Measurements from ENCODE around the gene CLEC20A. TPM values are rescaled to one million over a fixed set of nuclear protein-coding genes. Genes with fewer than 3 reads are reported as not detected.

Gene CLEC20A
- total and polyA plus RNA-seq, 2 experiments from 2014 or later = not detected

- no peaks in the 10 kb centered on the region for H3K79me2 ChIP-seq
- WGBS (ENCODE audit: low lambda C conversion rate, missing lambda C conversion rate) = 90% methylated on average over 11 of the region's 16 CpGs
- no peak for DNase-seq (ENCODE audit: low spot score)
- H4K20me1 ChIP-seq (ENCODE audit: insufficient read depth, poor library complexity, severe bottlenecking) = no peaks in the 10 kb centered on the region
- no peak overlapping the region for H3K4me2 ChIP-seq
- no peaks in the 10 kb centered on the region for H3K36me3 ChIP-seq (replicated peaks; ENCODE audit: insufficient read depth, low read depth)
- no peak overlapping the region for H2AFZ ChIP-seq
- H3K9me2 ChIP-seq (replicated peaks; ENCODE audit: insufficient read depth) = no peaks in the 10 kb centered on the region
- no peaks in the 10 kb centered on the region for H3K27me3 ChIP-seq
- no peaks in the 10 kb centered on the region for H3K9me3 ChIP-seq (ENCODE audit: low read depth)
- no peak for TF ChIP-seq EZH2phosphoT487 (IDR thresholded peaks at IDR 0.05; ENCODE audit: low read depth, severe bottlenecking, unreplicated experiment)
- no peak for TF ChIP-seq EZH2 (IDR thresholded peaks at IDR 0.05; ENCODE audit: borderline replicate concordance)
- TF ChIP-seq CTCF (IDR thresholded peaks at IDR 0.05; ENCODE audit: poor library complexity) = no peak
- H3K27ac ChIP-seq = no peak overlapping the region
- no peak overlapping the region for H3K4me3 ChIP-seq
- H3K4me1 ChIP-seq (ENCODE audit: insufficient read depth) = no peaks in the 10 kb centered on the region
These were observed 889 bp downstream of the CLEC20A start for GRCh38 chr1:178495741-178496409.

- no peak overlapping the region for H3K4me2 ChIP-seq
- 100% methylated on average over 1 of the region's 1 CpG for WGBS (ENCODE audit: low lambda C conversion rate, missing lambda C conversion rate)
- no peaks in the 10 kb centered on the region for H3K27me3 ChIP-seq
- no peaks in the 10 kb centered on the region for H3K4me1 ChIP-seq (ENCODE audit: insufficient read depth)
- DNase-seq (ENCODE audit: low spot score) = no peak
- no peak overlapping the region for H2AFZ ChIP-seq
- H3K79me2 ChIP-seq = no peaks in the 10 kb centered on the region
- H3K27ac ChIP-seq = no peak overlapping the region
- no peak overlapping the region for H3K4me3 ChIP-seq
- TF ChIP-seq CTCF (IDR thresholded peaks at IDR 0.05; ENCODE audit: poor library complexity) = no peak
- TF ChIP-seq EZH2phosphoT487 (IDR thresholded peaks at IDR 0.05; ENCODE audit: low read depth, severe bottlenecking, unreplicated experiment) = no peak
- no peak for TF ChIP-seq EZH2 (IDR thresholded peaks at IDR 0.05; ENCODE audit: borderline replicate concordance)
- no peaks in the 10 kb centered on the region for H3K36me3 ChIP-seq (replicated peaks; ENCODE audit: insufficient read depth, low read depth)
- H3K9me3 ChIP-seq (ENCODE audit: low read depth) = no peaks in the 10 kb centered on the region
- H4K20me1 ChIP-seq (ENCODE audit: insufficient read depth, poor library complexity, severe bottlenecking) = no peaks in the 10 kb centered on the region
- H3K9me2 ChIP-seq (replicated peaks; ENCODE audit: insufficient read depth) = no peaks in the 10 kb centered on the region
These were observed 1.6 kb downstream of the CLEC20A start for GRCh38 chr1:178495158-178495557.

- Histone ChIP-seq H3K9me2 (replicated peaks; ENCODE audit: insufficient read depth) (no peaks in the 10 kb centered on the region), H3K27ac (no peak overlapping the region), H4K20me1 (ENCODE audit: insufficient read depth, poor library complexity, severe bottlenecking) (no peaks in the 10 kb centered on the region), H2AFZ (no peak overlapping the region), H3K4me1 (ENCODE audit: insufficient read depth) (no peaks in the 10 kb centered on the region), H3K27me3 (no peaks in the 10 kb centered on the region), H3K4me2 (no peak overlapping the region), H3K9me3 (ENCODE audit: low read depth) (no peaks in the 10 kb centered on the region), H3K4me3 (no peak overlapping the region), H3K79me2 (no peaks in the 10 kb centered on the region), H3K36me3 (replicated peaks; ENCODE audit: insufficient read depth, low read depth) (no peaks in the 10 kb centered on the region)
- TF ChIP-seq EZH2phosphoT487 (IDR thresholded peaks at IDR 0.05; ENCODE audit: low read depth, severe bottlenecking, unreplicated experiment) (no peak), EZH2 (IDR thresholded peaks at IDR 0.05; ENCODE audit: borderline replicate concordance) (no peak), CTCF (IDR thresholded peaks at IDR 0.05; ENCODE audit: poor library complexity) (no peak)
- DNase-seq (ENCODE audit: low spot score) = no peak
- WGBS (ENCODE audit: low lambda C conversion rate, missing lambda C conversion rate) = 96% methylated on average over 13 of the region's 13 CpGs
These were observed 2.2 kb downstream of the CLEC20A start for GRCh38 chr1:178494569-178494971.

Measured in hepatocyte (in vitro differentiated cells).